Right lung (tissue), 5 donors: ENCODE measurements around the gene BROX. TPM values are rescaled to one million over a fixed set of nuclear protein-coding genes. Genes with fewer than 3 reads are reported as not detected.
A peak's percentile ranks its signal among the peaks of the same experiment; 100 is the strongest.

ENCODE experiments used
- DNase-seq, 2 donors: peaks; one replicate each; pipeline ENCODE4 v3.0.0-alpha.2; 2013
- polyA plus RNA-seq, 5 donors: library from polyadenylated mRNA; unstranded; fragments of 120-200 nt; gene quantifications; one replicate each; pipeline versions ENCODE4 v1.2.1 to v1.2.3, GENCODE V29; 2013; ENCODE audit warnings: inconsistent platforms in 1 of 5, low replicate concordance in 1 of 5; ENCODE audit not compliant: insufficient read length in 5 of 5, insufficient read depth in 1 of 5

BROX gene
- polyA plus RNA-seq, 5 donors = 26.3 to 53.1 (median 44.9) TPM

DNA sequence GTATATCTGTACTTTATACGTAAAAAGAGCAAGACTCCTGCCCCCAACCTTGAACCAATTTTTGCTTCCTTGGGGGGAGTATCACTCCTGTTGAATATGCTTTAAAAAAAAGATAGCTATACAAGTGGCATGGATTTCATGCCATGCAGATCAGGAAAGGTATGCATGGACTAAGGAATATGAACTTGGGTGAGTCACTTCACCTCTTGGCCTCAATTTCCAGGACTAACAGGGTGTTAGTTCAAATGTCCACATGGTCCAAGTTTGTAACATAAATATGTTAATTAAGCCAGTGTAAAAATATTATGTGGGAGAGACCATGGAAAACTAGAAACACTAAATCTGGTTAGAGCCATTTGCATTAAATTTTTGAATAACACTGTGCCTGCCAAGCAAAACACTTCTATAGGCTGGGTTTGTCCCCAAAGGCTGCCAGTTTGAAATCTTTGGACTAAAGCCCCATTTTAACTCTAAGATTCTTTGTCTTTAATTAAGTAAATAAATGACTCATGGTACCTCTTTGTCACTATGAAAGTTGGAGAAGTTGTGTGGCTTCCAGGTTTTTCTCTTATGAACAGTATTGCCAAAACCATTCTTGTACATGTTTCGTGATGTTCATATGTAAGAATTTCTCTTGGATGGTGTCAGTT lies 57.7 kb downstream of the BROX start:
- DNase-seq = no peak

- peak; percentile 80 to 81 for DNase-seq
These were observed 60.6 kb downstream of the BROX start for GRCh38 chr1:222772996-222773379.

GRCh38 chr1:222777463-222777862 lies 65.1 kb downstream of the BROX start:
- peak; percentile 44 to 50 for DNase-seq

DNA sequence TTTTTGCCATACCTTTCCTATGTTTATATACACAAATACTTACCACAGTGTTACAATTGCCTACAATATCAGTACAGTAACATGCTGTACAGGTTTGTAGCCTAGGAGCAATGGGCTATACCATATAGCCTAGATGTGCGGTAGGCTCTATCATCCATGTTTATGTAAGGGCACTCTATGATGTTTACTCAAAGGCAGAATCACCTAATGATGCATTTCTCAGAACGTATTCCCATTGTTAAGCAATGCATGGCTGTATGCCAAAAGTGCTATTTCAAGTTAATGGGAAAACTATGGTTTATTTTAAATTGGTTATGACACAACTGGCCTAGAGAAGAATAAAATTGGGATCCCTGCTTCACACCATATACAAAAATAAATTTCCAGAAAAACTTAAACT lies 65.6 kb downstream of the BROX start:
- DNase-seq = peak; percentile 36 to 50

DNA sequence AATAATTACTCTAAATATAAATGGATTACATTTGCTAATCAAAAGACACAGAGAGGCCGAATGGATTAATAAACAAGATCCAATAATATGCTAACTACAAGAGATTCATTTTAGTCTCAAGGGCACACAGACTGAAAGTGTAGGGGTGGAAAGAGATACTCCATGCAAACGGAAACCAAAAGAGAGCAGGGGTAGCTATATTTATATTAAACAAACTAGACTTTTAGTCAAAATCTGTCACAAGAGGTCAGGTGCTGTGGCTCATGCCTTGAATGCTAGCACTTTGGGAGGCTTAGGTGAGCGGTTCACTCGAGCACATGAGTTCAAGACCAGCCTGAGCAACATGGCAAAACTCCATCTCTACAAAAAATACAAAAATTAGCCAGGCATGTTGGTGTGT lies 68.9 kb downstream of the BROX start:
- DNase-seq = no peak

GRCh38 chr1:222783051-222783450 lies 70.7 kb downstream of the BROX start:
- no peak for DNase-seq

DNA sequence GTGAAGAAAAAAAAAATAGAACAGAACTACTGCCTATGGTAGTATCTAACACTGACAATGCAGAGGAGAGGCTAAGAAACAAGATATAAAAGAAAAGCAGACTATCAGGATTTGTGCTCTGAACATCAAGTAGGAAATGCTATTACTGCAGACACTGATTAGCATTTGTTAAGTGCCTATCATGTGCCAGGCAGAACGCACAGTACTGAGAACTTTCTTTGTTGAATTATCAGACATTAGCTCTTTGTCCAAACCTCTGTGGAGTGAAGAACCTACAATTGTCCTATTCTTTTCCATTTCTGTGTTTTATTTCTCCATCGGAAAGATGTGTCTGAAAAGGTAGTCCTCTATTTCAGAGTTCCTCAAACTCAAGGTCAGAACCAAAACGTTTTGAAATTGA lies 72.0 kb downstream of the BROX start:
- DNase-seq = no peak

Other genes with a start within 250 kb of the BROX start
- gene HHIPL2, start 164.5 kb upstream of the BROX start, polyA plus RNA-seq = 1 to 10 TPM in 1 of 5 donors, under 1 TPM in 4; 0.63 to 1.4 (median 0.79) TPM
- gene TAF1A, start 122.6 kb upstream of the BROX start, polyA plus RNA-seq = 10 to 100 TPM; 13.4 to 22.9 (median 19.6) TPM
- 10 to 100 TPM; 84.1 to 95.5 (median 89.5) TPM for gene MIA3, start 94.5 kb upstream of the BROX start, polyA plus RNA-seq
- 10 to 100 TPM; 67.9 to 94.7 (median 91.6) TPM for gene AIDA, start 73 bp upstream of the BROX start, polyA plus RNA-seq
- under 1 TPM; 0.31 to 0.85 (median 0.61) TPM for gene FAM177B, start 24.6 kb downstream of the BROX start, polyA plus RNA-seq
- 10 to 100 TPM; 17.1 to 22.9 (median 19.6) TPM for gene DISP1, start 102.5 kb downstream of the BROX start, polyA plus RNA-seq